OCI-LY1 (cell line): Measurements from ENCODE around the gene FAM120A.

ENCODE experiments used
- H2AFZ ChIP-seq: fragments of 200-600 bp; sonication (generic), shearing (Covaris generic); 2 replicates; pipeline ENCODE4 v1.6.0; 2014; ENCODE audit warnings: antibody characterized with exemption, mild to moderate bottlenecking, low read length
- H3F3A ChIP-seq: fragments of 200-600 bp; sonication (generic), shearing (Covaris generic); 2 replicates; pipeline ENCODE4 v1.6.0; 2014; ENCODE audit warnings: mild to moderate bottlenecking, antibody characterized with exemption, low read length, moderate library complexity; ENCODE audit not compliant: insufficient read depth
- H3K27ac ChIP-seq: fragments of 200-600 bp; sonication (generic); 2 replicates; pipeline ENCODE4 v1.5.1; 2014; ENCODE audit warnings: low read length, mixed run types, mild to moderate bottlenecking, low read depth; ENCODE audit not compliant: poor library complexity, severe bottlenecking
- H3K27me3 ChIP-seq: fragments of 200-600 bp; sonication (generic); 2 replicates; pipeline ENCODE4 v1.6.0; 2014; ENCODE audit warnings: antibody characterized with exemption, mild to moderate bottlenecking, low read length, moderate library complexity; ENCODE audit not compliant: insufficient read depth
- H3K36me3 ChIP-seq: fragments of 200-600 bp; sonication (generic); 2 replicates; pipeline ENCODE4 v1.6.1; 2014; ENCODE audit warnings: mild to moderate bottlenecking, antibody characterized with exemption, low read length, moderate library complexity, mixed read lengths; ENCODE audit not compliant: insufficient read depth
- H3K4me1 ChIP-seq: fragments of 200-600 bp; sonication (generic); 2 replicates; pipeline ENCODE4 v1.5.1; 2014; ENCODE audit warnings: mild to moderate bottlenecking, low read length, moderate library complexity; ENCODE audit not compliant: insufficient read depth, severe bottlenecking
- H3K4me2 ChIP-seq: fragments of 200-600 bp; sonication (generic), shearing (Covaris generic); 2 replicates; pipeline ENCODE4 v1.6.1; 2014; ENCODE audit warnings: low read length
- H3K4me3 ChIP-seq: fragments of 200-600 bp; sonication (generic); 2 replicates; pipeline ENCODE4 v1.5.1; 2014; ENCODE audit warnings: low read length, low read depth, mild to moderate bottlenecking, mixed read lengths; ENCODE audit not compliant: poor library complexity, severe bottlenecking
- H3K79me2 ChIP-seq: fragments of 200-600 bp; shearing (Covaris generic); 2 replicates; pipeline ENCODE4 v1.6.1; 2016; ENCODE audit warnings: mixed run types, low read length, mixed read lengths; ENCODE audit not compliant: insufficient read depth
- H3K9ac ChIP-seq: fragments of 200-600 bp; sonication (generic), shearing (Covaris generic); 2 replicates; pipeline ENCODE4 v1.6.1; 2014; ENCODE audit warnings: mild to moderate bottlenecking, low read length, mixed read lengths
- H3K9me2 ChIP-seq: fragments of 200-600 bp; sonication (generic), shearing (Covaris generic); 2 replicates; pipeline ENCODE4 v1.6.1; 2014; ENCODE audit warnings: low read depth, mild to moderate bottlenecking, low read length, mixed read lengths
- H3K9me3 ChIP-seq: fragments of 200-600 bp; shearing (Covaris generic); 2 replicates; pipeline ENCODE4 v1.6.1; 2014; ENCODE audit warnings: low read length, mixed read lengths
- H4K20me1 ChIP-seq: fragments of 200-600 bp; sonication (generic), shearing (Covaris generic); 2 replicates; pipeline ENCODE4 v1.6.0; 2016; ENCODE audit warnings: mild to moderate bottlenecking, low read length; ENCODE audit not compliant: insufficient read depth
- EZH2 ChIP-seq: fragments of 200-600 bp; sonication (generic), shearing (Covaris generic); IDR thresholded peaks from 2 replicates; pipeline ENCODE4 v1.8.0; 2017; ENCODE audit warnings: borderline replicate concordance, mixed run types, mild to moderate bottlenecking, antibody characterized with exemption, low read length, moderate library complexity, mixed read lengths
- TF ChIP-seq, protein P1 (sequence below): fragments of 200-600 bp; sonication (generic), shearing (Covaris generic); IDR thresholded peaks from 2 replicates; pipeline ENCODE4 v1.5.1; 2017; ENCODE audit warnings: mild to moderate bottlenecking, antibody characterized with exemption, low read length, moderate library complexity, mixed read lengths

FAM120A gene

DNA sequence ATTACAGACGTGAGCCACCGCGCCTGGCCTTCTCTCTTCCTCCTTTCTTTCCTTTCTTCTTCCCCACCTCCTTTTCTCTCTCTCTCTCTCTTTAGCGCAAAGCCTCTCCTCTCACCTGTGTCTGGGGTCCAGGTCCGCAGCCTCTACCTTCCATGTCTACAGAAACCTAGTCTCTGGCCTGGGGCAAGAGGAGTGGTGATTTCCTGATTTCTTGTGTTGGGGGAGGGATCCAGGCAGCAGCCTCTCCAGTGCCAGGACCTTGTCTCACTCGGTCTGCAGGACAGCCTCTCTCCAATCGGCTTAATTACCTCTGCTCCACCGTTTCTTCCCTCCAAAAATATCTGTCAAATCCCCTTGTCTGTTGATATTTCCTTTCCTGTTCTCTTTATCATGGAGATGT, 16.1 kb upstream of the FAM120A start:
- Histone ChIP-seq H3K36me3 (no peaks in the 10 kb centered on the region), H3K9ac (no peak overlapping the region), H3K9me3 (no peaks in the 10 kb centered on the region), H3K27me3 (no peaks in the 10 kb centered on the region), H4K20me1 (no peaks in the 10 kb centered on the region), H3K9me2 (no peaks in the 10 kb centered on the region), H3K4me2 (no peak overlapping the region), H3K79me2 (no peaks in the 10 kb centered on the region), H3F3A (no peaks in the 10 kb centered on the region), H3K27ac (no peak overlapping the region), H2AFZ (no peak overlapping the region), H3K4me3 (no peak overlapping the region), H3K4me1 (peaks cover 6% of the 10 kb centered on the region)
- no peak for TF ChIP-seq EZH2
- TF ChIP-seq, protein P1, sequence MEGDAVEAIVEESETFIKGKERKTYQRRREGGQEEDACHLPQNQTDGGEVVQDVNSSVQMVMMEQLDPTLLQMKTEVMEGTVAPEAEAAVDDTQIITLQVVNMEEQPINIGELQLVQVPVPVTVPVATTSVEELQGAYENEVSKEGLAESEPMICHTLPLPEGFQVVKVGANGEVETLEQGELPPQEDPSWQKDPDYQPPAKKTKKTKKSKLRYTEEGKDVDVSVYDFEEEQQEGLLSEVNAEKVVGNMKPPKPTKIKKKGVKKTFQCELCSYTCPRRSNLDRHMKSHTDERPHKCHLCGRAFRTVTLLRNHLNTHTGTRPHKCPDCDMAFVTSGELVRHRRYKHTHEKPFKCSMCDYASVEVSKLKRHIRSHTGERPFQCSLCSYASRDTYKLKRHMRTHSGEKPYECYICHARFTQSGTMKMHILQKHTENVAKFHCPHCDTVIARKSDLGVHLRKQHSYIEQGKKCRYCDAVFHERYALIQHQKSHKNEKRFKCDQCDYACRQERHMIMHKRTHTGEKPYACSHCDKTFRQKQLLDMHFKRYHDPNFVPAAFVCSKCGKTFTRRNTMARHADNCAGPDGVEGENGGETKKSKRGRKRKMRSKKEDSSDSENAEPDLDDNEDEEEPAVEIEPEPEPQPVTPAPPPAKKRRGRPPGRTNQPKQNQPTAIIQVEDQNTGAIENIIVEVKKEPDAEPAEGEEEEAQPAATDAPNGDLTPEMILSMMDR, result no peak

DNA sequence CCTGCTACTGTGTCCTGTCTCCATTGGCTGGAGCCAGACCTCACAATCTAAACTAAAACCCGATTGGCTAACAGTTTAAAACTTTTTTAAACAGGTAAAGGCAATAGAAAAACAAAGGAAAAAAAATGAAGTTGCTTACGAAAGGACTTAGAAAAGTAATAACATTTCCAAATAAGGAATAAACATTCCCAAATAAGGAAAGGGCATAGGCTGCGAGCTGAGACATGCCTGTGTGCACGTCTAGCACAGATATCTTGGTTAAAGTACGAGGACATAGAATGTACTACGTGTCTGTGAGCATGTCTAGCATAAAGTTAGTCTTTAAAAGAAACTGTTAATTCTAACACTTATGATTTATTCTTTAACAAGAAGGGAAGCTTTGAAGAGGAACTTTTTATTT, 15.3 kb upstream of the FAM120A start:
- no peak overlapping the region for H3K4me3 ChIP-seq
- no peak overlapping the region for H3K4me2 ChIP-seq

DNA sequence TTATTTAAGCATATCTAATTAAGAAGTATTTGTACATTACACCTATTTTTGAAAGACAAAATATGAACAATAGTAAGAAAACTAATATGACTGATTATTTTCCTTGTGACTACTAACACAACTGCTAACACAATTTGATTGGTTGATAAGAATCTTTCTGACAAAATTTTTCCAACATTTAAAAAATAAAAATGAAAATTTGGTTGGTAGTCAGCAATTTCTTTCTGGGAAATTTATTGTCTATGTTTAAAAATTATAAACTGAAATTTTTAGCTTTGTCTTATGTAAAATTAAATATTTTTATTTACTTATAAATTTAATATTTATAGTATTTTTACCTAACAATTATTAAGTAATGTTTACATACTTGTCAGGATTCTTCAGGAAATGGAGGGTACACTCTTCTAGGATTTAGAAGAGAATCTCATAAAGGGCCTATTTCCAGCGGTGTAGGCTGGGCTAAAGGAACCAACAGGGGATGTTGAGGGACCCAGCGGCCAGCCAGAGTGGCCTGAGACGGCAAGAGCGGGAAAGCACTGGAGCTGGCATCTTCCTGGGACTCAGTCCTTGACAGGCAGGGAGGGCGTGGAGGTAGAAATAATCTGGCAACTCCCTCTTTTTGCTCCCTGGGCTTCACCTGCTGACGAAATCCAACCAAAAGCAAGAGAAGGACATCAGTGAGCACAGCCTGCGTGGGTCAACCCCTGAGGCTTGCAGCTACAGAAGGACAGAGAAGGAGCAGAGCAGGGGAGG, 14.7 kb upstream of the FAM120A start:
- TF ChIP-seq EZH2, result no peak
- TF ChIP-seq, protein P1, result no peak
- no peaks in the 10 kb centered on the region for H3K79me2 ChIP-seq
- H4K20me1 ChIP-seq, result no peaks in the 10 kb centered on the region
- no peak overlapping the region for H2AFZ ChIP-seq
- H3K4me3 ChIP-seq, result no peak overlapping the region
- no peaks in the 10 kb centered on the region for H3K27me3 ChIP-seq
- no peak overlapping the region for H3K4me2 ChIP-seq
- H3K9ac ChIP-seq, result no peak overlapping the region
- H3K9me3 ChIP-seq, result no peaks in the 10 kb centered on the region
- no peak overlapping the region for H3K27ac ChIP-seq
- no peaks in the 10 kb centered on the region for H3K9me2 ChIP-seq
- no peaks in the 10 kb centered on the region for H3K36me3 ChIP-seq
- no peaks in the 10 kb centered on the region for H3F3A ChIP-seq
- H3K4me1 ChIP-seq, result peaks cover 2% of the 10 kb centered on the region

More for the DNA sequence above, 15.3 kb upstream of the FAM120A start:
- Histone ChIP-seq H3K79me2 (no peaks in the 10 kb centered on the region), H3K4me1 (peaks cover 6% of the 10 kb centered on the region), H3K9me2 (no peaks in the 10 kb centered on the region), H2AFZ (no peak overlapping the region), H3K27me3 (no peaks in the 10 kb centered on the region), H3K36me3 (no peaks in the 10 kb centered on the region), H3K9me3 (no peaks in the 10 kb centered on the region), H3K9ac (no peak overlapping the region), H3K27ac (no peak overlapping the region), H3F3A (no peaks in the 10 kb centered on the region), H4K20me1 (no peaks in the 10 kb centered on the region)
- TF ChIP-seq, protein P1, result no peak
- TF ChIP-seq EZH2, result no peak
